HG02623 (cell line): ENCODE measurements around the gene ITGA1.

Source experiments
- ATAC-seq: cut with Tn5 transposase; IDR thresholded peaks from one replicate; pipeline ENCODE4 v1.9.1; 2021; ENCODE audit warnings: moderate library complexity; ENCODE audit not compliant: unreplicated experiment

ITGA1 gene

DNA sequence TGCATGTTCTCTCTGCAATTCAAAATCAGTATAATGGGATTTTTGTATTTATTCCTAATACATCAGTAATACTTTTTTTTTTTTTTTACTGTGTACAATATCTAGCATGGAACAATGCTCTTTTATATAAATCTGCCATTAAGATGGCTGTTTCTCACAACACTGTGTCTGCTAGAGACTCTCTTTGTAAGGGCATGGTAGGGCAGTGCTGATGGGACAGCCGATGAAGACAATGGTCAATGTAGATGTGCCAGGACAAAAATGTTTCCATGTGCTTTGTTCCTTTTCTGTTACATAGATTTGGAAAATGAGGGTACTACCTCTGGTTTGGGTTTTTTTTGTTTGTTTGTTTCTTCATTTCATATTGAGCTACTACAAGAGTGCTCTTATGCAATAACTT, 106.1 kb downstream of the ITGA1 start:
- no peak for ATAC-seq

DNA sequence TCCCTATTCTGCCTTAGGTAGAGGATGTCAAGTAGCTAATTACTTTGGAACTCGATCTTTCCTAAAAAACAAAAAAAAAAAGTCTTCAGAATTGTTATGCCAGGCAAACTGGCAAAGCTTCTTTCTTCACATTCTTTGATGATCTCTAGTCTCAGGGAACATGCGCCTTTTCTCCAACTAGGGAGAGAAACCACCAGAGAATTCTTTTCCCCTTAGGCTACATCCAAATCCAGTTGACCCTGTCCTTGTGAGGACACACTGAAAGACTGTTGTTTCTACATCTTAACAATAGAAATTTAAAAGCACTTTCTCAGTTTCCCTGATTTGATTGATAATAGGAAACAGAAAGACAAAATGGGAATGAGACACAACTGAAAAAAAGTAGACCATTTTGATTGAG, 106.7 kb downstream of the ITGA1 start:
- no peak for ATAC-seq

DNA sequence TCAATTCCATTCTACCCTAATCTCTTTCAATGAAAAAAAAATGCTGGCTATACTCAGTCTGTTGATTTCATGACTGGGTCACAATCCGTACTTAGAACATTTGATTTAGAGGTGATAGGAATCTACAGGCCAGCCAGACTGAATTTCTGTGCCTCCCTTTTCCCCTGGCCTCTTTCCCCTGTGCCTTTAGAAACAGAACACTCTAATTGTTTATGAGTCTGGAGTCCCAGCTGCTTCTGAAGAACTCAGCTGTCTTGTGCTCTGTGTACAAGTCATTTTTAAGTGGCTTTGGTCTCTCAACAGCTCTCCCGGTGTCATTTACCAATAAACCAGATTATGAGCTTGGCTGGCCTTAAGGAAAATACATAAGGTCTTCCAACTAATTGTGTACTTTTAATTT, 107.4 kb downstream of the ITGA1 start:
- ATAC-seq: no peak

DNA sequence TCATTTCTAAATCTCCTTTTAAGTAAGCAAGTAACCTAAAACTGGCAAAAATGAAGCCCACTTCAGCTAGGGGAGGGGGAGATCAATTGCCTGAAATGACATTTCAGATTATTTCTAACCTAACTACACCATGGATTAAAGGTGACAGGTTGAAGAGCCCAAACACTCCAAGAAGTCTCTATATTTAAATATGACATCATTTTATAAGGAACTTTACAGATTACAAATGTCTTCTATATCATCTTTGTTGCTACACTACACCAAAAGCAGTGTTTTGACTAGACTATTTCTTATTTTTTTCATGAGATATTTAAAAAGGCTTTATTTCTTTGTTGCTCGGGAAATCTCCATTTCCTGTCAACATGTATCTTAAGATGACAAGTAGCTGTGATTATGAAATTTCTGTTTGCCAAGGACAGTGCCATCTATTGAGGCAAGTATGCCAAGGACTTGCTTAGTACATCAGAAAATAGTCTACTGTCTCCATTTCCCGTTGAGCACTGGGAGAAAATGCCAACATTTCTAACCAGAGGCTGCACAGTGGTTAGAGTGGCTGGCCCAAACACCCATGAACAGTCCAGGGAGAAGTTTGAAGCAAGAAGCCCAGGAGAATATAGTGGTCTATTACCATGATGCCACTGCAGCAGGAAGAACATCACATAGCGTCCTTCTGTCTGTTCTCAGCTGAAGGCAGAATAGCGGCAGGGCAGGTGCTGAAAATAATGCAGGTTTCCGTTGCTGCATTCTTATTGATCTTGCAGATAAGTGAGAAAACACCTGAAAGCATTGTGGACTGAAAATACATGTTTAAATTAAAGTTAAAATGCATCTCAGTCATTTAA, 108.1 kb downstream of the ITGA1 start:
- ATAC-seq: no peak

DNA sequence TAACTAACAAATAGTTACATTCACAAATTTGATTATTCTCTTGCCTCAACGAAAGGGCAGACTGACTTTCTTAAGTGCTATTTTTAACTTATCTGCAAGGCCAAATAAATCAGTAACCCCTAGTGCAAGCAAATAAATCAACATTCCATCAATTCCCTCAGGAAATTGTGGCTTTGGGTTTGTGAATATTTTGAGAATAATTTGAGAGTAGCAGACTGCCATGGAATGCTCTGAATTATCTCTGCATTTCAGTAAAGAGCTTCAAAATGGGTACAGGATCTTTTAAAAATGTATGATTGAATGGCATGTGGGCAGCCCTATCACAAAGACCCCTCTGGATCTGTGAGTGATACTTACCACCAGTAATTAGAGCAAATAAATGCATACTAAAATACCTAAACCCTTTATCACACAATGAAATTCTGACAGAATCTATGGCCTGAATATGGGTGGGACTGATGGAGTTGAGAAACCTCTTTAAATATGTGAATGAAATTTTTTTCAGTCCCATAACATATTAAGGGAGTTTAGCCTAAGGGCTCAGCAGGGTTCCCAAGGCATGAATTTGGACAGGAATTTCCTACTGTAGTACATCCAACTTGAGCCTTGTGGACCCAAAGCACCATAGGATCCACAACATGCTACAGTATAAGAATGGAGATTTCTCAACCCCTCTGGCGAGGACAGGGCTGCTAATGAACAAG, 109.0 kb downstream of the ITGA1 start:
- ATAC-seq: no peak

DNA sequence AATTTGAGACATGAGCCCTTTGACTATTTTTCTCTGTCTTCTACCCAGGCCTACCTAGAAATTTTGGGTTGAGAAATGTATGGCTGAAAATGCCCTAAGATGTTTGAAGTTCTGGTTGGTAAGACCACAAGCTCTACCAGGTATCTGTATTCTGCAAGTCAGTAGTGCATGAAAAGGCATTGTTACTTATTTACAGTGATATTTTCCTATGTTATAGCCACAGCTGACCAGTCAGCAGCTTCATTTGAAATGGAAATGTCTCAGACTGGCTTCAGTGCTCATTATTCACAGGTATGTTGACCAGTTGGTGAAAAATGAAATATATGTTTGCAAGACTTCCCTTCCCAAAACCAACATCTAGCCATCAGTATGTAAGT, 109.5 kb downstream of the ITGA1 start:
- ATAC-seq: no peak

DNA sequence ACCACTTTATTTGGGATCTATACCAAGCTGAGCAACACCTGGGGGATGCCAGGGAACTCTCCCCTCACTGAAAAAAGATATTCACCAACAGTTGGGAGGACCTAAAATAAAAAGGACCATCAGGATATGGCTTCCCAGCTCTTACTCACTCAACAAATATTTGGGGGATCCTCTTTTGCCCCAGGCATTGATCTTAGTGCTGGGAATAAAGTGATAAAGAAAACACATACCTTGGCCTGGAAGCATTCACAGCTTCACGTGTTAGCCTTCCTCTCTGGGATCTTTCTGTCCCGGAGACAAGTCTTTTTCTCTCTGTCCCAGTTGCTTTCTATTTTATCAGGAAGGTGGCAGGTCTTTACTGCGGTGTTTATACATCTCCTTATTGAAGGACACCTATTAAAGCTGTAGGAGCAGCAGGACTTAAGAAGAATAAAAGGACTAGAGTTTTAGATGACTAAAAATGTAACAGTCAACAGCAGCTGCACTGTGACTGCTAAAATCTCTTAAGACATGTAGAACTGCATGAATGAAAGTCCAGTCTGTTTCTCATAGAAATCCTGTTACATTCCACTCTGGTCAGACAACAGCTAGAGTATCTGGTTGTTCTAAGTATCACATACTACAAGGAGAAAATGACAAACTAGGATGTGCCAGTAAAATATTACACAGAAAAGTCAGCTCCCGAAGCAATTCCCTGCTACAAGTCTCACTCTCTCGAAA, 111.4 kb downstream of the ITGA1 start:
- no peak for ATAC-seq

DNA sequence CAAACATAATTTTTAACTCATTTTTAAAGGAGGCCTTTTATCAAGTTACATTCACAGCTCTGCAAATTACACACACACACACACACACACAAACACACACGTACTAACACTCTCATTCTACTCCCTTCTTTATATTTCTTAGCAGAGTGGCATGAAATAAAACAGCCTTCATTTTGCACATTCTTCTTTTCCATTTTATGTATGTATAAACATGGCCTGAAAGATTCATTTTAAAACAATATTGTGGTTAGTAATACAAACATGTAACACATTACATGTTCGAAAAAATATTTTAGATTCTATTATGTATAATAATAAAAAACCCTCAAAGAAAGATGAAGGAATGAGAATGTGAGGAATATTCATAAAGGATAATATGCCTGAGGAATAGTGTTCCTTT, 115.4 kb downstream of the ITGA1 start:
- no peak for ATAC-seq

DNA sequence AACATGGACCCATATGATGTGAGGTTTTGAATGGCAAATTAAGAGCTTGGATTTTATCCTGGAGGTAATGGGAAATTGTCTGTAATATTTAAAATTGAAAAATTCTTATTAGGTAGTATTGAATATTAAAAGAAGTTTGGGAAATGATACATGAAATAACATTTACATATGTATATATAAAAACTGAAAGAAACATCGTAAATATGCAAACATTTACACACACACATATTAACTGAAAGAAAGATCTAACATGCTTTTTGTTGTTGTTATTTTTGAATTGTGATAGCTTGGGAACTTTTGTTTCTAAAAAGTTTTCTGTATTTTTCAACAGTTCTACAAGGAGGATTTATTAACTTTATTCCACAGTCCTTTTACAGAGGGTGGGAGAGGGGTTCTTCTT, 118.6 kb downstream of the ITGA1 start:
- ATAC-seq: no peak

DNA sequence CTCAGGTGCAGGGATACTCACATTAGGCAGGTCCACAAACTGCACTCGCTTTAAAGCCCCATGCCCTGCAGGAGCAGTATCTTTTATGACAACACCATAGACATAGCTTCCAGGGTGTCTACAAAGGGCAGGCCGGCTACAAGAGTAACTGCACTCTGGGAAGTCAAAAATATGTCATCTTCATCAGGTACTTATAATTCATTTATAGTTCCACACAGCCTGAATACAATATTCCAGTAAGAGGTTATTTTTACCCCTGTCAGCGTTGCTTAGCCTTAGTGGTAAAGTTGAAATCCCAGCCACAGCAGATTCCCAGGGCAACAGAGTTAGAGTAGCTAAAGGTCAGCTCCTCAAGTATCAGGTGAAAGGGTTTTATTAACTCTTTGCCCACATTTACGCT, 119.1 kb downstream of the ITGA1 start:
- no peak for ATAC-seq

DNA sequence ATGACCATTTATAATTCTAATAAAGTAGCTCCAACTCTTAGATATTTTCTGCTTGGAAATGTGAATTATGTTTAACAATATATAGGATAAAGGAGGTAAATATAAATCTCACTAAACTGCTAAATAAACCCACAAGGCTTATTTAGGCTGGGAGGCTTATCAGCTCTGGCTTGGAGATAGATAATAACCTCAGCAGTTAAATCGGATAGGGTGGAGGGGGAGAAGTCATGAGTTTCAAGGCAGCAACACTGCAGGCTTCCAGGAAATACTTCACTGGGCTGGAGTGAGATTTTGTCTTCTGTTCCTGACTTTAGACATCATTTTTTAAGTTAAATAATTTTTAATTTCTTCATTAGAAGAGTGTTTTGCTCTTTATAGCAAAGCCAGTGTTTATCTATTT, 121.5 kb downstream of the ITGA1 start:
- no peak for ATAC-seq

DNA sequence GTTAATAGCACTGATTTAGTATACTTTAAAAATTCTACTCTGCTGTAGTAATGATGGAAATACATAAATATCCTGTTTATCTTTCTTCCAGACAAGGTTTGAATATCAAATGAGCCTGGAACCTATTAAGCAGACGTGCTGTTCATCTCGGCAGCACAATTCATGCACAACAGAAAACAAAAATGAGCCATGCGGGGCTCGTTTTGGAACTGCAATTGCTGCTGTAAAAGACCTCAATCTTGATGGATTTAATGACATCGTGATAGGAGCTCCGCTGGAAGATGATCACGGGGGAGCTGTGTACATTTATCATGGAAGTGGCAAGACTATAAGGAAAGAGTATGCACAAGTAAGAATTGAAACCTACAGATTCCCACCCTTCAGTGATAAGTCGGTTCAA, 122.4 kb downstream of the ITGA1 start:
- no peak for ATAC-seq

DNA sequence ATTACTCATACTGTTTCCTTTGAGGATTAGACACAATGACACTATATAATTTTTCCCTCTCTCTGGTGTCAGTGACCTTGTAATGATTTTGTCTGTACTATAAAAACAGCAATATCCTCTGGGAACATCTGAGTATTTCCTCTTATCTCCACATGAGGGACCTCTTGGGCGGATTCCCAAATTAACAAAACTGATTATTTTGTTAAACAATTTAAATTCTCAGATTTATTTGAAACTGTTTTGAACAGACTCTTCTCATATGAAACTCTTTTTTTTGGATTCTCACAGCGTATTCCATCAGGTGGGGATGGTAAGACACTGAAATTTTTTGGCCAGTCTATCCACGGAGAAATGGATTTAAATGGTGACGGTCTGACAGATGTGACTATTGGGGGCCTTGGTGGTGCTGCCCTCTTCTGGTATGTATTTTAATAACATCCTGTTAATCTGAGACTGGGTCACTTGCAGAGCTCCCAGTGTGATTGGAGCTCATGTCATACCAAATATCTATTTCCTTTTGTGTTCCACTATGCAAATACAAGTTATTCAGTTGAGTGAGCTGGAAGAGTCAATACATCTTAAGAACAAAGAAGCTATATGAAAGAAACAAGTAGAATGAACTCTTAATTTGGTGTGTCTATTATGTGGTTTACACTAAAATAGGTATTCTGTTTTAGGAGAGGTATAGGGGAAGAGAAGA, 127.6 kb downstream of the ITGA1 start:
- ATAC-seq: peak; percentile 98

DNA sequence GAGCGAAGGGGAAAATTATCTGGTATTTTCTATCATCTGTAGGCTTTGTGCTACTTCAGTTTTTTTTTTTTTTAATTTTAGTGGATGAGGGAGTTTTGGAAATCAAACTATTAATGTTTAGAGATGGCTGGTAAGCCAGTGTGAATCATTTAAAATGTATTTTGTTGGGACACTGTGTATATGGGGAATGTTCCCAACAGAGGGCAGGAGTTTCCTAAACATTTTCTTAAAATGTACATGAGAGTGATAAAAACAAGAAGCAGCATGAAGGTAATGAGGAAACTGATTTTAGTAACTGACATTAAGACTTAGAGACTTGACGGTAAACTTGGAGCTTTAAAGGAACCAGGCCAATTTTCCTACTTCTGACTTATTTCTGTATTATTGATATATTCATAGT, 133.2 kb downstream of the ITGA1 start:
- no peak for ATAC-seq

DNA sequence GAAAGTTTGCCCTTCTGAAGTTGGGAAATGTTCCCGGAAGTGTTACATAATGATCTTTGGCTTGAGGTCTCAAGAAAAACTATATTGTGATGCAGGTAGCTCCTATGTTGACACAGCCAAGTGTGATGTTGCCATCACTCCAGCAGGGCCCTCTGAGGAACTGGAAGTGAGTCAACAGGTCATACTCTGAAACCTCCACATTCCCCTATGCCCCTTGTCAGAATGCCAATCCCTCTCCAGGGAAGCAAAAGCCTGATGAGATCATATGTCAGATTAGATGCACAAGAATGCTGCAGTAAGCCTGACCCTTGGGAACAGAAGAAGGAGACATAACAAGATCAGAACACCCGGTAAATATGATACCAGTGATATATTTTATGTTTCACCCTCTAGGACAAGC, 134.7 kb downstream of the ITGA1 start:
- ATAC-seq: no peak

DNA sequence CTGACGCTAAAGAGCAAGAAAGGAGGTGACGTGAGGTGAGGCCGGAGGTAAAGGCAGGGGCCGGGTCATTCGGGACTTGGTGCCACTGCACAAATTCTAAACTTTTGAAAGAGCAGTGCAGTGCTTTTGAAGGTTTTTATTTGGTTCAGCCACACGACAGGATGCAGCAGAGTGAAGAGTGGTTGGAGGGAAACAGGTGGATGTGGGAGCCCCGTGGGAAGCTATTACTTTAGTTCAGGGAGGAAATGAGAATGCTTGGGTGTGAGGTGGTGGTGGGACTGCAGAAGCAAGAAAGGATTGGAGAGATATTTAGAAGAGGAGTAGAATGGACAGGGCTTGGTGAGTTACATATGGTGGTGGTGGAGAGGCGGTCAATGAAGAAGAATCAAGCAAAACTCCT, 136.7 kb downstream of the ITGA1 start:
- no peak for ATAC-seq

DNA sequence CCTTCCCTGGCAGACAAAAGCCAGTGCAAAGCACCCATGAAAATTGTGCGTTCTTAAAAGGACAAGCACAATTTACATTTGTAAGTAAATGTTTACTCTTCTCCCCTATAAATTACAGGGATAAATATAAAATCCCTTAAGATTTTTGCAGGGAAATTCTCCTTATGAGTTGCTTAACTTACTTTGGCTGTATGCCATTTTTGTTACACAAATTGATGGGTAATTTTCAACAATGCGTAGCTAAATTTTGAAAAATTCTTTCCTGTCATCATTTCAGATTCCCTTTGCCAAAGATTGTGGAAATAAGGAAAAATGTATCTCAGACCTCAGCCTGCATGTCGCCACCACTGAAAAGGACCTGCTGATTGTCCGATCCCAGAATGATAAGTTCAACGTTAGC, 137.3 kb downstream of the ITGA1 start:
- no peak for ATAC-seq

DNA sequence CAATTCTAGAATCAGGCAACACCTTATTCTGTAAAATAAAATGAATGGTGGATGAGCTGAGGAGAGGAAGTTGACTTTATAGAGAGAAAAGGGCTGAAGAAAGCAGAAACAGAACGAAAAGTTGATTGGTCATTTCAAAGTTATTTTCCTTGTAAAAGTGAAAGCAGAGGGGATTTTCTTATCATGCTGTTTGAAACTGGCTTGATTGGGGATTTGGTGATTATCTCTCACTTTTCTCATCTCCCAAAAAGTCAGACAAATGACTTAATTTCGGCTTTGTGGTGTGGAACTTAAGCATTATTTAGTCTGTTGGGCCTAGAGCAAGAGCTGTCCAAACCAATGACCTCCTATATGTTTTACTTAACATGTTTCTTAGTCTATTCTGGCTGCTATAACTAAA, 141.0 kb downstream of the ITGA1 start:
- no peak for ATAC-seq

DNA sequence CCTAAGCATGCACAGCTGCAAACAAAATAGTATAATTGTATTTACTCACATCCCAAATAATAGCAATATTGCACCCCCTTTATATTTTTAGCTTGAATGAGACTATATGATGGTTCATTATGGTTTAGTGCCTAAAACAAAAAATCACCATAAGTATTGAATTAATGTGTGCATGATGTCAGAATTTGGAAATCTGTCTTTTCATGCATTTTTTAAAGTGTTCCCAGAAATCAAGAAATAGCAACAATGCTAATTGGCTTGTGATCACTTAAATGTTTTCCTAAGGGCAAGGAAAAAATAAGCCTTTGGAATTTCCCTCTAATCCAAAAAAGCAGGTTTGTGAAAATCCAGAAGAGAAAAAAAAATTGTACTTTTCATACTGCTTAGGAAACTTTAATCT, 150.5 kb downstream of the ITGA1 start:
- no peak for ATAC-seq

DNA sequence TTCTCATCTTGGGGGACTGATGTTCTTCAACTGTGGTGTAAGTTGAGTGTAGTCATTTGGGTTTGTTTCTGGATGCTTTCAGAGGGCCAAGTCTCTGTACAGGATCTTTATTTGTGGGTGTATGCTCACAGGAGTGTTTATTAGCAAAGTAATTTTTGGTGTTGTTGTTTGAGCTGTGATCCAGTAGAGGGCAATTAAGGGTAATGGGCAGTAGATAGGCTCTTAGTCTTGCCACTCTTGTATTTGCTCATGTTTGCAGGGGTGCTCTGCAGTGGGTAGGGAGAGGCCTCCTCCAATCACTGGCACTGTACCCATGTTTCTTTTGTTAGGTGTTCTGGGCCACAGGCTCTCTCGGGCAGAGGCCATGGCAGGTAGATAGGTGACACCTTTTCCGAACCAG, 155.6 kb downstream of the ITGA1 start:
- peak; percentile 49 for ATAC-seq

DNA sequence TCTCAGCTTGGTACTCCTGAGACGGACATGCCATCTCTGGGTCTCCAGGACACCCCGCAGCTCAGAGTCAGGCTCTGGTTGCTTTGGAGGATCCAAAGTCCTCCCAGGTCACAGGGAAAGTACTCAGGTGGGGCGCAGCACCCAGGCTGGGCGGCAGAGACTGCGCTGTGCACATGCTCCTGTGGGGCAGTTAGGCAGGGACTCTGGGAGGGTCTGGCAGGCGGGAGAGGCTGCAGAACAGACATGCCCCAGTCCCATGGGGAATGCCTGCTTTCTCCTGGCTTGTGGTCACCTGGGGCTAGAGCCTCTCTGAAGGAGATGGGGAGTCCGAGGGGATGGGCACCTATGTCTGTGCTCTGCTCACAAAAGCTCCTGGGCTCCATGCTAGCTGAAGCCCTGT, 156.1 kb downstream of the ITGA1 start:
- no peak for ATAC-seq
